ENCODE measurements around the gene RRP9.

Gene RRP9

DNA sequence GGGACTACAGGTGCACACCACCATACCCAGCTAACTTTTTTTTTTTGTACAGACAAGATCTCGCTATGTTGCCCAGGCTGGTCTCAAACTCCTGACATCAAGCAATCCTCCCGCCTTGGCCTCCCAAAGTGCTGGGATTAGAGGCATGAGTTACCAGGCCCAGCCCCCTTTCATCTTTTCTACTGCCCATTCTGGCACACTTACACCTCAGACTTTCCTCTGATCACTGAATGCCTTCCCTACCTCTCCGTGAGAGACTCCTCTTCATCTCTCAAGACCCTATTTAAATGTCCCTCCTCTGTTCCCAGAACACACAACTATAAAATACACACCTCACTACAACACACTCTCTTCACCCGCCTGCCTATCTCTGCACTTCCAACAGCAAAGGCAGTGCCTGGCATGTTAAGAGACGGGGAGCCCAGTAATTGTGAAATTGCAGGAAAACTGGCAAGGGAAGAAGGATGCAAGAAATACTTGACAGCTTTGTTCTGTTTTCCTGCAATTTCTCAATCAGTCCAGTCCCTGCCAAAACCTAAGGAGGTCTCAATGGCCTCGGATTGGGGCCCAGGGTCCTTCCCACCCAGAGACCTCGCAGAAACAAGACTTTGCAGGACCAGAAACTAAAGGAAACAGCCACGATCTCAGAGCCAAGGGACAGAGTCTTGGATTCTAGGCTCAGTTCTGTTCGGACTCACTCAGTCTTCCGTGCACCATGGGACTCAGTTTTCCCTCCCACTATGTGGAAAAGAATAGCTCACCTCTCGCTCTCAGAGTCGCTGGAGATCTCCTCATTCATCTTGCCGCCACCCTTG lies 849 bp downstream of the RRP9 start:
- H3K9me3 ChIP-seq (ENCODE audit: control insufficient read depth, insufficient read depth, low read length) = no peaks in the 10 kb centered on the region
- peaks cover 2% of the 10 kb centered on the region for H3K27me3 ChIP-seq (ENCODE audit: control insufficient read depth, insufficient read depth, low read length)
- peak overlapping the region; percentile 89 for H3K4me3 ChIP-seq (ENCODE audit: low read depth, low read length)
- peaks cover 7% of the 10 kb centered on the region for H3K4me1 ChIP-seq (ENCODE audit: control insufficient read depth, insufficient read depth, low read length)
- peaks cover 24% of the 10 kb centered on the region for H3K36me3 ChIP-seq (ENCODE audit: control insufficient read depth, insufficient read depth, low read length)
- peak overlapping the region; percentile 83 for H3K9ac ChIP-seq (ENCODE audit: low read depth, low read length)

- no peak overlapping the region for H3K9ac ChIP-seq (ENCODE audit: low read depth, low read length)
- no peak overlapping the region for H3K4me3 ChIP-seq (ENCODE audit: low read depth, low read length)
- H3K9me3 ChIP-seq (ENCODE audit: control insufficient read depth, insufficient read depth, low read length) = no peaks in the 10 kb centered on the region
- H3K4me1 ChIP-seq (ENCODE audit: control insufficient read depth, insufficient read depth, low read length) = peaks cover 7% of the 10 kb centered on the region
- peaks cover 41% of the 10 kb centered on the region for H3K36me3 ChIP-seq (ENCODE audit: control insufficient read depth, insufficient read depth, low read length)
- H3K27me3 ChIP-seq (ENCODE audit: control insufficient read depth, insufficient read depth, low read length) = peaks cover 2% of the 10 kb centered on the region
These were observed 2.8 kb downstream of the RRP9 start for GRCh38 chr3:51938780-51939425.

DNA sequence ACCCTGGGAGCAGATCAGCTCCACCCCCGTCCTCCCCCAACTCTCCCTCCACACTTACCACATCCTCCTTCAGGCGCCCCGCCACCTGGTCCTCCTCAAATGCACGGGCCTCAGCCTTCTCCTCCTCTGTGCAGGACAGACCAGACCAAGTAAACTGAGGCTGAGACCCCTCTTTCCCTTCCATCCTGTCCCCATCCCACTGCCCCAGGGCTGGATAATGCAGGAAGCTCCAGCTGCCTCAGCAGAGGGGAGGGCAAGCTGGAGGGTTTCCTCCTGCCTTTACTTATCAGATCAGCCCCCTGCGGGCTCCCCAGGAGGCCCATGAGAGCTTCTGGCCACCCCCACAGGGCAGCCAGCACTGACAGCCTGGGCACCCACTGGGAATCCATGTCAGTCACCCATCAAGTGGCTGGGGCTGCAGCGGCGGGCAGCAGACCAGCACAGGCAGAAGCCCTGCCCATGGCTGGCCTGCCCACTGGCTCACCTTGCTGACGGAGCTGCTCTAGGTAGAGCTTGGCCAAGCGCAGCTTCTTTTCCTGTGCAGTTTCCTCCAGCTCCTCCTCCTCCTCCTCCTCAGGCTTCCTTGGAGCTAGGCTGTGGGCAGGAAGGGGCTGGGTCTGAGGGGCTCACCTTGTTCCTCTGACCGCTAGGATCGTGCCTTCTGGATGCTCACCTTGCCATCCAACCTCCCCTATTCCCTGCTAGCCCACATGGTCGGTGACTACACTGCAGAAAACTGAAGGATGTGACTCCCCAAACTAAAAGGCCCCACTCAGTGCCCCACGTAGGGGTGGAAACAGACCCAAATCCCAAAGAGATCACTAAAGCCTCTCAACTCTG lies 3.9 kb downstream of the RRP9 start:
- peaks cover 7% of the 10 kb centered on the region for H3K4me1 ChIP-seq (ENCODE audit: control insufficient read depth, insufficient read depth, low read length)
- peaks cover under 1% of the 10 kb centered on the region for H3K27me3 ChIP-seq (ENCODE audit: control insufficient read depth, insufficient read depth, low read length)
- H3K9me3 ChIP-seq (ENCODE audit: control insufficient read depth, insufficient read depth, low read length) = no peaks in the 10 kb centered on the region
- H3K9ac ChIP-seq (ENCODE audit: low read depth, low read length) = no peak overlapping the region
- peaks cover 49% of the 10 kb centered on the region for H3K36me3 ChIP-seq (ENCODE audit: control insufficient read depth, insufficient read depth, low read length)
- no peak overlapping the region for H3K4me3 ChIP-seq (ENCODE audit: low read depth, low read length)

GRCh38 chr3:51937014-51937413 lies 4.7 kb downstream of the RRP9 start:
- no peak overlapping the region for H3K9ac ChIP-seq (ENCODE audit: low read depth, low read length)
- no peaks in the 10 kb centered on the region for H3K9me3 ChIP-seq (ENCODE audit: control insufficient read depth, insufficient read depth, low read length)
- H3K27me3 ChIP-seq (ENCODE audit: control insufficient read depth, insufficient read depth, low read length) = no peaks in the 10 kb centered on the region
- H3K4me3 ChIP-seq (ENCODE audit: low read depth, low read length) = no peak overlapping the region
- peaks cover 3% of the 10 kb centered on the region for H3K4me1 ChIP-seq (ENCODE audit: control insufficient read depth, insufficient read depth, low read length)
- peaks cover 53% of the 10 kb centered on the region for H3K36me3 ChIP-seq (ENCODE audit: control insufficient read depth, insufficient read depth, low read length)

DNA sequence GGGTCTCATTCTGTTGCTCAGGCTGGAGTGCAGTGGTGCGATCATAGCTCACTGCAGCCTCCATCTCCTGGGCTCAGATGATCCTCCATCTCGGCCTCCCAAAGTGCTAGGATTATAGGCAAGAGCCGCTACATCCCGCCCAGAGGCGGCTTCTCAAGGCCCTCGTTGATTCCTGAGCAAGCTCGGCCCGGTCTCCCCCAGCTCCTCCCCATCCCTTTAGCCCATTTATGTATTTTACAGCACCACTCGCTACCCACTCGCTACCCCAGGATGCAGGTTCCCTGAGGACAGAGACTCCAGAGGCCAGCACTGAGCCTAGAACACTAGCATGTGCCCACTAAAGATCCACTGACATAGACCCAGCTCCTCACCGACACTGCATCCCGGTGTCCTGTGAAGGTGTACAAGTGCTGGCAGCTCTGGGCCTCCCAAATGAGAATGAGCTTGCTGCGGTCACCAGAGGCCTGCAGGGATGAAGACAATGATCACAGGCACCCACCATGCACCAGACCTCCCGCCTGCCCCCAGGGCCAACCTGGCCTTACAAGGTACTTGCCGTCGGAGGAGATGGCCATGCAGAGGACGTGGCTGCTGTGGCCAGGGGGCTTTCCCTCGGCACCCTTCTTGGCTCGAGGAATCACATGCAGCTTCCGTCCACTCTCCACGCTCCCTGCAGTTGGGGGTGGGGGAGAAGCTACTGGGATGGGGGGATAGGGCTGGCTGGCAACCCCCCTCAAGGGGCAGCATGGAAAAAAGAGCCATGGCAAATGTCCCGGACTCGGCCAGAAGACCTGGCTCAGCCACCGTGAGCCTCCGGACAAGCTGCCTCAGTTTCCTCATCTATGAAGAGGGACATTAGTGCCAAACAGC lies 5.6 kb downstream of the RRP9 start:
- H3K4me1 ChIP-seq (ENCODE audit: control insufficient read depth, insufficient read depth, low read length) = peaks cover 3% of the 10 kb centered on the region
- no peaks in the 10 kb centered on the region for H3K9me3 ChIP-seq (ENCODE audit: control insufficient read depth, insufficient read depth, low read length)
- H3K9ac ChIP-seq (ENCODE audit: low read depth, low read length) = no peak overlapping the region
- no peaks in the 10 kb centered on the region for H3K27me3 ChIP-seq (ENCODE audit: control insufficient read depth, insufficient read depth, low read length)
- H3K36me3 ChIP-seq (ENCODE audit: control insufficient read depth, insufficient read depth, low read length) = peaks cover 53% of the 10 kb centered on the region
- no peak overlapping the region for H3K4me3 ChIP-seq (ENCODE audit: low read depth, low read length)

GRCh38 chr3:51934991-51935885 lies 6.5 kb downstream of the RRP9 start:
- Histone ChIP-seq H3K9ac (ENCODE audit: low read depth, low read length) (no peak overlapping the region), H3K9me3 (ENCODE audit: control insufficient read depth, insufficient read depth, low read length) (no peaks in the 10 kb centered on the region), H3K27me3 (ENCODE audit: control insufficient read depth, insufficient read depth, low read length) (no peaks in the 10 kb centered on the region), H3K36me3 (ENCODE audit: control insufficient read depth, insufficient read depth, low read length) (peaks cover 53% of the 10 kb centered on the region), H3K4me1 (ENCODE audit: control insufficient read depth, insufficient read depth, low read length) (peaks cover 2% of the 10 kb centered on the region), H3K4me3 (ENCODE audit: low read depth, low read length) (no peak overlapping the region)

DNA sequence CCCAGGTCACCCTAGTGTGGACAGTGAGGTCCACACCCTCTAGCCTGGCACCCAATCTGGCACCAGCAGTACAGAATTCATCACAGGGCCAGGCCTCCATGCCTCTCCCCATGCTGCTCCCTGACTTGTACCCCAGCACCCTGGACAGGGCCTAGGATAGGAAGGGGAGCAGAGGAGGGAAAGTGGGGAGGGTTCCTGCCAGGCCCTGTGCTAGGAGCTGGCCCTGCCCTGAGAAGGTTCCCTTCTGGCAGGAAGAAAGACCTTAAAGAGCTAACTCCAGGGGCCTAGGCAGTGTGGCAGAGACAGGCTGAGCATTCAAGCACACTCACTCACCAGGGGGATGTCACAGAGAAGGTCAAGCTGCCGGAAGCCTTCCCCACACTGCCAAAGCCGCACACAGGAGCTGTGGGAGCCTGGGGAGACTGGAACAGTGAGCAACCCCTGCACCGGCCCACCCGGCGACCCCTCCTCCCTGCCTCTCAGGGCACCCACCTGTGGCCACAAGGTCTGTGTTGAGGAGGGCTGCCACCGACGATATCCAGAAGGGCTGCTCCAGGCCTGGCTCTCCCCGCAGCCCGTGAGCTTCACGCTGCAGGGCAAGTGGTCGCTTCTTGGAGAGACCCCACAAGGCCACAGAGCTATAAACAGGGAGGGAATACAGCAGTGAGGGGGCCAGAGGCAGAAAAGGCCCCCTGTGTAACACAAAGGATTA lies 7.4 kb downstream of the RRP9 start:
- Histone ChIP-seq H3K9ac (ENCODE audit: low read depth, low read length) (no peak overlapping the region), H3K27me3 (ENCODE audit: control insufficient read depth, insufficient read depth, low read length) (no peaks in the 10 kb centered on the region), H3K9me3 (ENCODE audit: control insufficient read depth, insufficient read depth, low read length) (no peaks in the 10 kb centered on the region), H3K4me1 (ENCODE audit: control insufficient read depth, insufficient read depth, low read length) (no peaks in the 10 kb centered on the region), H3K36me3 (ENCODE audit: control insufficient read depth, insufficient read depth, low read length) (peaks cover 53% of the 10 kb centered on the region), H3K4me3 (ENCODE audit: low read depth, low read length) (no peak overlapping the region)

DNA sequence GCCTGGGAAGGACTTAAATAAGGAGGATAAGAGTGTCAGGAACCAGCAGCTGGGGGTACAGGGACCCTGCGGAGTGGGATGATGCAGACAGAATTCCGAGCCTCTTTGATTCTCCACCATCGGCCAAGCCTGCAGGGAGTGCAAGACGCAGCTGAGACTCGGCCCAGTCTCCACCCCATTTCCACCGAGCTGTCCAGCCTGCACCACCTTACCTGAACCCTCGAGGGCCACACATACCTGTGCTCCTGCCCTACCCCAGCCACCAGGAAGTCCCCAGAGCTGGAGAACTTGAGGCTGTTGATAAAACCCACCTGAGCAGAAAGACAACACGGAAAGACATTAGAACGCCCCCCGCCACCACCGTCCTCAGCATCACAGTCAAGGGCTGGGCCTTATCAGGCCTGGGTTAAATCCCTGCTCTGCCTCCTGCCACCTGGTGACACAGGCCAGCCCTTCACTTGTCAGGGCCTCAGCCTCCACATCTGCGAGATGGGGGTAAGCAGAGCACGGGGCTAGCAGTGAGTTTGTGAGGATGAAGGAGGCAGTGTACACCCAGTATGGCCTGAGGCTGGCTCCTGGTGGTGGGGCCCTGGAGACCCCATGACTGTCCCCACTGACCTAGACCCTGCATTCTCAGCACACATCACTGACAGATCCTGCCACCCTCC lies 8.1 kb downstream of the RRP9 start:
- H3K4me3 ChIP-seq (ENCODE audit: low read depth, low read length) = no peak overlapping the region
- H3K36me3 ChIP-seq (ENCODE audit: control insufficient read depth, insufficient read depth, low read length) = peaks cover 53% of the 10 kb centered on the region
- no peaks in the 10 kb centered on the region for H3K27me3 ChIP-seq (ENCODE audit: control insufficient read depth, insufficient read depth, low read length)
- no peaks in the 10 kb centered on the region for H3K4me1 ChIP-seq (ENCODE audit: control insufficient read depth, insufficient read depth, low read length)
- no peaks in the 10 kb centered on the region for H3K9me3 ChIP-seq (ENCODE audit: control insufficient read depth, insufficient read depth, low read length)
- H3K9ac ChIP-seq (ENCODE audit: low read depth, low read length) = no peak overlapping the region

GRCh38 chr3:51932471-51933370 lies 9.0 kb downstream of the RRP9 start:
- Histone ChIP-seq H3K36me3 (ENCODE audit: control insufficient read depth, insufficient read depth, low read length) (peaks cover 48% of the 10 kb centered on the region), H3K4me1 (ENCODE audit: control insufficient read depth, insufficient read depth, low read length) (no peaks in the 10 kb centered on the region), H3K4me3 (ENCODE audit: low read depth, low read length) (no peak overlapping the region), H3K9me3 (ENCODE audit: control insufficient read depth, insufficient read depth, low read length) (no peaks in the 10 kb centered on the region), H3K9ac (ENCODE audit: low read depth, low read length) (no peak overlapping the region), H3K27me3 (ENCODE audit: control insufficient read depth, insufficient read depth, low read length) (no peaks in the 10 kb centered on the region)

Data from iPS-15b (cell line).